A549 (cell line): ENCODE results near the gene RETREG1. TPM values are rescaled to one million over a fixed set of nuclear protein-coding genes. Genes with fewer than 3 reads are reported as not detected.

Experiments
- ATAC-seq, 2 experiments: fragments of 200-7000 bp in 1 of 2; fragments of >200 bp in 1 of 2; cut with Nextera tagmentation in 1 of 2; cut with Tn5 transposase in 1 of 2; 3 replicates each; pipeline versions ENCODE4 v1.8.0 to v1.9.1; 2018 to 2020; ENCODE audit warnings: mild to moderate bottlenecking in 1 of 2, moderate library complexity in 1 of 2
- CTCF ChIA-PET: fragments of 300-600 bp; sonication (Branson Sonifier 250); formaldehyde crosslinking; extraction: SDS; loops from one replicate; lab custom pipeline; 2021; ENCODE audit warnings: antibody characterized with exemption, inconsistent platforms; lab: Yijun Ruan, JAX
- POLR2A ChIA-PET: fragments of 350-600 bp; formaldehyde crosslinking; extraction: SDS; loops from one replicate; lab custom pipeline; 2021; ENCODE audit warnings: antibody characterized with exemption, inconsistent platforms; lab: Yijun Ruan, JAX
- DNase-seq, 2 experiments: peaks; one replicate each; pipeline versions ENCODE4 v3.0.0 to v3.0.0-alpha.2; 2011 to 2016; ENCODE audit warnings: low read depth in 1 of 2, low spot score in 1 of 2
- FAIRE-seq: peaks from 2 replicates; lab custom pipeline; 2011; peaks lifted over from hg19 to GRCh38; lab: Jason Lieb, UNC
- H3K27ac ChIP-seq, 2 experiments: fragments of >200 bp; sonication (Bioruptor Twin); formaldehyde crosslinking; 3 replicates each; pipeline ENCODE4 v1.5.1; 2016 to 2017
- H3K4me1 ChIP-seq: fragments of >200 bp; sonication (Bioruptor Twin); formaldehyde crosslinking; 3 replicates; pipeline ENCODE4 v1.6.1; 2016
- H3K4me2 ChIP-seq: fragments of >200 bp; sonication (Bioruptor Twin); formaldehyde crosslinking; 3 replicates; pipeline ENCODE4 v1.6.1; 2016
- H3K4me3 ChIP-seq: fragments of >200 bp; sonication (Bioruptor Twin); formaldehyde crosslinking; 3 replicates; pipeline ENCODE4 v1.5.1; 2016
- H3K9me3 ChIP-seq: fragments of >200 bp; sonication (Bioruptor Twin); formaldehyde crosslinking; 3 replicates; pipeline ENCODE4 v1.6.1; 2016
- ATOH8 ChIP-seq: fragments of 250-450 bp; sonication (Bioruptor Pico); IDR thresholded peaks from 2 replicates; pipeline ENCODE4 v1.5.0; 2020; ENCODE audit warnings: low read depth, mild to moderate bottlenecking, moderate library complexity
- BHLHE40 ChIP-seq: IDR thresholded peaks from 2 replicates; pipeline ENCODE4 v1.6.1; 2012; ENCODE audit warnings: low read depth, low read length, inconsistent platforms
- CBX8 ChIP-seq: fragments of 200-600 bp; sonication (generic); IDR thresholded peaks from 2 replicates; pipeline ENCODE4 v1.6.1; 2016
- CEBPB ChIP-seq, 2 experiments: fragments of >200 bp in 1 of 2; sonication (Bioruptor Twin) in 1 of 2; formaldehyde crosslinking in 1 of 2; IDR thresholded peaks; 2 replicates each; pipeline ENCODE4 v1.6.1; 2012 to 2016
- CTCF ChIP-seq: fragments of >200 bp; sonication (Bioruptor Twin); formaldehyde crosslinking; IDR thresholded peaks from 3 replicates; pipeline ENCODE4 v1.5.1; 2016
- HEYL ChIP-seq: fragments of 250-450 bp; sonication (Bioruptor Pico); IDR thresholded peaks from 2 replicates; pipeline ENCODE4 v1.8.0; 2021; ENCODE audit warnings: mild to moderate bottlenecking, moderate library complexity
- HMGXB4 ChIP-seq: fragments of 250-450 bp; sonication (Bioruptor Pico); IDR thresholded peaks from 2 replicates; pipeline ENCODE4 v1.5.0; 2021; ENCODE audit warnings: mild to moderate bottlenecking, moderate library complexity, borderline replicate concordance
- HOXA7 ChIP-seq: fragments of 250-450 bp; sonication (Bioruptor Pico); IDR thresholded peaks from 2 replicates; pipeline ENCODE4 v1.5.0; 2020; ENCODE audit warnings: mild to moderate bottlenecking, moderate library complexity
- HOXB5 ChIP-seq: fragments of 250-450 bp; sonication (Bioruptor Pico); IDR thresholded peaks from 2 replicates; pipeline ENCODE4 v1.5.0; 2020; ENCODE audit warnings: mild to moderate bottlenecking, moderate library complexity
- NPAS2 ChIP-seq: fragments of 250-450 bp; sonication (Bioruptor Pico); IDR thresholded peaks from 2 replicates; pipeline ENCODE4 v1.8.0; 2022; ENCODE audit warnings: mild to moderate bottlenecking, moderate library complexity, borderline replicate concordance
- POLR2A ChIP-seq: IDR thresholded peaks from 2 replicates; pipeline ENCODE4 v1.6.1; 2012; ENCODE audit warnings: mild to moderate bottlenecking, low read length
- POLR2AphosphoS2 ChIP-seq: conservative IDR thresholded peaks from 2 replicates; pipeline ENCODE4 v1.6.1; 2012; ENCODE audit warnings: low read length, improper control_type of control experiment, inconsistent platforms
- RAD21 ChIP-seq, 2 experiments: fragments of >200 bp in 1 of 2; sonication (Bioruptor Twin) in 1 of 2; formaldehyde crosslinking in 1 of 2; IDR thresholded peaks in 1 of 2; conservative IDR thresholded peaks in 1 of 2; 2 replicates in 1 of 2; 3 replicates in 1 of 2; pipeline ENCODE4 v1.6.1; 2012 to 2018; ENCODE audit warnings: inconsistent platforms in 1 of 2
- REST ChIP-seq: fragments of 200-600 bp; sonication (generic); IDR thresholded peaks from 2 replicates; pipeline ENCODE4 v1.6.1; 2016; ENCODE audit warnings: antibody characterized with exemption, mild to moderate bottlenecking, moderate library complexity
- RFX5 ChIP-seq: fragments of 450-650 bp; IDR thresholded peaks from 2 replicates; pipeline ENCODE4 v1.7.1; 2014; ENCODE audit warnings: antibody characterized with exemption, mild to moderate bottlenecking, moderate library complexity
- ZFP36 ChIP-seq: fragments of 450-650 bp; IDR thresholded peaks from 2 replicates; pipeline ENCODE4 v1.6.1; 2014; ENCODE audit warnings: borderline replicate concordance; ENCODE audit not compliant: partially characterized antibody
- WGBS: methylation state at CpG from one replicate; pipeline ENCODE4 v1.1.6; 2017; ENCODE audit errors: missing lambda C conversion rate; 5-methylcytosine and 5-hydroxymethylcytosine counted together
- polyA plus RNA-seq, 4 experiments: library from polyadenylated mRNA; depleted of rRNA in 3 of 4; stranded (reverse); fragments of >200 nt; fragmentation: RNase III in 1 of 4; extraction: RNeasy Plus Mini Kit Qiagen cat#74134 plus additional on column Dnase treatment in 1 of 4; gene quantifications; 2 replicates in 3 of 4; 3 replicates in 1 of 4; pipeline ENCODE4 v1.2.3, GENCODE V29; 2011 to 2017

Gene RETREG1
- polyA plus RNA-seq, 2 of the 4 experiments (the other 2 are of a cell fraction): 2.1 to 3.4 TPM

GRCh38 chr5:16600946-16601345, 15.9 kb downstream of the RETREG1 start:
- CTCF ChIA-PET: interaction anchor here (0.6 to 1.1 kb wide), 2 partner anchors 16 to 59 kb away, joined by 3 read pairs; no protein-coding TSS in a partner anchor
- no peak for FAIRE-seq

GRCh38 chr5:16600397-16600796, 16.4 kb downstream of the RETREG1 start:
- FAIRE-seq (no peak), ATAC-seq (peak in 1 of 2 experiments; percentile 45; a peak in 4 of 6 replicates), DNase-seq (no peak)
- Histone ChIP-seq H3K4me2 (peak overlapping the region; percentile 30; the same call in 2 of the 3 replicates), H3K4me1 (peaks cover 6% of the 10 kb centered on the region; the same call in 1 of the 3 replicates), H3K4me3 (no peak overlapping the region), H3K27ac (0 out of 6 replicates have a peak overlapping the region, but pooled peaks of 1 of the 2 experiments have one; percentile 11), H3K9me3 (no peaks in the 10 kb centered on the region)
- no peak for TF ChIP-seq ZFP36
- TF ChIP-seq CBX8: no peak
- no peak for TF ChIP-seq HOXB5 (CRISPR knock-in tag)
- TF ChIP-seq CEBPB (IDR thresholded peaks at IDR 0.05): no peak
- no peak for TF ChIP-seq POLR2AphosphoS2
- TF ChIP-seq POLR2A: no peak
- ChIA-PET CTCF (interaction anchor here (1.1 kb wide), 1 partner anchor 16 kb away, joined by 3 read pairs; no protein-coding TSS in a partner anchor), POLR2A (no interaction called here)
- WGBS: 18% methylated on average over 5 of the region's 7 CpGs

More at GRCh38 chr5:16600946-16601345, 15.9 kb downstream of the RETREG1 start:
- Histone ChIP-seq H3K4me2 (peak overlapping the region; percentile 30; the same call in 1 of the 3 replicates), H3K4me3 (no peak overlapping the region), H3K27ac (no peak overlapping the region), H3K9me3 (no peaks in the 10 kb centered on the region), H3K4me1 (peaks cover 6% of the 10 kb centered on the region; the same call in 1 of the 3 replicates)
- no peak for ATAC-seq
- POLR2A ChIA-PET: no interaction called here
- TF ChIP-seq HMGXB4 (no peak), RAD21 (conservative IDR thresholded peaks at IDR 0.05 in 1 of 2, IDR thresholded peaks at IDR 0.05 in 1 of 2) (no peak), ATOH8 (CRISPR knock-in tag) (no peak), HOXA7 (no peak), NPAS2 (CRISPR knock-in tag) (no peak), RFX5 (no peak), HEYL (CRISPR knock-in tag) (no peak), CEBPB (IDR thresholded peaks at IDR 0.05) (no peak), HOXB5 (CRISPR knock-in tag) (no peak), CTCF (no peak), BHLHE40 (no peak)
- 81% methylated on average over 5 of the region's 5 CpGs for WGBS
- DNase-seq: no peak

- ATAC-seq (no peak), DNase-seq (no peak), FAIRE-seq (no peak)
- H3K4me2 ChIP-seq: no peak overlapping the region
- ChIA-PET CTCF (no interaction called here), POLR2A (no interaction called here)
- H3K4me1 ChIP-seq: peaks cover 6% of the 10 kb centered on the region; the same call in 1 of the 3 replicates
- WGBS: 74% methylated on average over 10 of the region's 10 CpGs
- no peak overlapping the region for H3K4me3 ChIP-seq
- no peak for TF ChIP-seq REST
- H3K27ac ChIP-seq: no peak overlapping the region
- no peaks in the 10 kb centered on the region for H3K9me3 ChIP-seq
These were observed 18.7 kb downstream of the RETREG1 start for GRCh38 chr5:16597946-16598694.
